ENCODE data around the gene ALOX15.

ALOX15 gene

DNA sequence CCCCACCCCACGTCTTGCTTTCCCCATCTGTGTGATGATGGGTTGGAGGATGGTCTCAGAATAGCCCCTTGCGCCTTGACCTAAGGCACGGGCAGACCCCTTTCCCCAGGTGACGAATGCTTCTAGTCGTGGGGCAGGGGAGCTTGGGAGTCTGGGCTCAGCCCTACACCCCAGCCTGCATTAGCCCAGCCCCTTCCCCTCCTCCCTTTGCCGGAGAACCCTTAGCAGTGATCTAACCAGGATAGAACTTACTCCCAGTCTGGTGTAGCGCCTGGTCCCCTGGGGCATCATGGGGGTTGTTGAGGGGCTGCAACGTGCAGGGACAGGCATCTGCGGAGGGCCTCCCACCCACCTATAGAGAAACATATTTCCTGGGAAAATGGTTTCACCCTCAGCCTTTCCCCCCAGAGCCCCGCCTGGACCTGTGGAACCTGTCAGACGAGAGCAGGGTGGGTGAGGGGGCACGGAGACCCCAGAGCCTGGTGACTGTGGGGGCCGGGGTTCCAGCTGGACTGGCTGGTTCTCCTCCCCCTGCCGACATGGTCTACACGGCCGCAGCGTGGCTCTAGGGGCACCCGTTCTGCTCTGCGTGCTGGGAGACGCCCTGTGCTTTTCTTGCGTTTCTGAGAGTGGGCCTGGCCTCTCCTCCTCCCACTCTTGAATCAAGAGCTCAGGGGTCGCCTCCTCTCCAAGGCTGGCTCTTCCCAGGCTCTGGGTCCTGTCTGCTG, 52.4 kb downstream of the ALOX15 start:
- H3K36me3 ChIP-seq (ENCODE audit: control insufficient read depth, insufficient read depth, low read length), result no peaks in the 10 kb centered on the region
- H3K9me3 ChIP-seq (ENCODE audit: control insufficient read depth, low read length), result no peaks in the 10 kb centered on the region
- peaks cover 2% of the 10 kb centered on the region for H3K27me3 ChIP-seq (replicated peaks; ENCODE audit: control insufficient read depth, insufficient read depth, low read length, poor library complexity, severe bottlenecking)
- no peak for DNase-seq
- no peak overlapping the region for H3K27ac ChIP-seq (ENCODE audit: insufficient read depth, low read length, poor library complexity, severe bottlenecking)
- no peak overlapping the region for H3K4me3 ChIP-seq (ENCODE audit: insufficient read depth, low read depth, low read length, poor library complexity, severe bottlenecking)
- H3K4me1 ChIP-seq (ENCODE audit: control insufficient read depth, insufficient read depth, low read length, poor library complexity, severe bottlenecking), result peaks cover 3% of the 10 kb centered on the region

DNA sequence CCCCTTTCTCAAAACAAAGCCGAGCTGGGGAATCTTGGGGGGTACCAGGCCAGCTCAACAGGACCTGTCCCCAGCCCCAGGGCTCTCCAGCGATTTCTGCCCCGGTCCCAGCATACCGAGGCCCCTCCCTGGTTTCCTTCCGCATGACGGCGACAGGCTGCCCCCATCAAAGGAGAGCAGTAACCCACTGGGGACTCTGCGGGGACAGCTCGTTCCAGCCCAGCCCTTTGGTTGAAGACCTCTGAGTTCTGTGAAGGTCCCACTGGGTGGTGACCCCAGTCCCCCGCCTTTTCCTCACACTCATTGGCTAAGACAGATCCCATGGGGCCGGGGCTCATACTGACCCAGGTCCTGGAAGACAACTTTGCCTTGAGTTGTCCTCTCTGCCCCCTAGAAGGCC, 53.1 kb downstream of the ALOX15 start:
- Histone ChIP-seq H3K4me3 (ENCODE audit: insufficient read depth, low read depth, low read length, poor library complexity, severe bottlenecking) (no peak overlapping the region), H3K27ac (ENCODE audit: insufficient read depth, low read length, poor library complexity, severe bottlenecking) (no peak overlapping the region)

DNA sequence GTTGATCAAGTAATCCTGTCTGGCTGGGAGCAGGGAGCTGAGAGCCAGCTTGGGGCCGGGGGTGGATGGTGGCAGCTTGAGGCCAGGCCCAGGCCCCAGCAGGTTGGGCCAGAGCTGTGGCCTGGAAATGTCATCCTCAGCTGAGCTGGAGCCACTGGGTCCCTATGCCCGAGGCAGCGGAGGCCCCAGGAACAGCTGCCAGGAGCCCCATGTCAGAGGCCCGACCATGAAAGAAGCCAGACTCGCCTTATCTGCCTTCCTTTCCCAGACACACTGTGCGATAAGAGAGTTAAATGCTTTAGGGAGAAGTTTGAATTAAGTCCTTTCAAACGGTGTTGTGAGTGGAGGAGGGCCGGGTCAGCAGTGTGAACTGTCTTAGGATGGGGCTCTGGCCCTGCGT, 53.7 kb downstream of the ALOX15 start:
- Histone ChIP-seq H3K9me3 (ENCODE audit: control insufficient read depth, low read length) (no peaks in the 10 kb centered on the region), H3K36me3 (ENCODE audit: control insufficient read depth, insufficient read depth, low read length) (no peaks in the 10 kb centered on the region), H3K27me3 (replicated peaks; ENCODE audit: control insufficient read depth, insufficient read depth, low read length, poor library complexity, severe bottlenecking) (peaks cover 12% of the 10 kb centered on the region), H3K4me3 (ENCODE audit: insufficient read depth, low read depth, low read length, poor library complexity, severe bottlenecking) (no peak overlapping the region), H3K4me1 (ENCODE audit: control insufficient read depth, insufficient read depth, low read length, poor library complexity, severe bottlenecking) (peaks cover 5% of the 10 kb centered on the region), H3K27ac (ENCODE audit: insufficient read depth, low read length, poor library complexity, severe bottlenecking) (no peak overlapping the region)
- DNase-seq, result no peak

More for the DNA sequence above, 53.1 kb downstream of the ALOX15 start:
- DNase-seq, result no peak
- H3K4me1 ChIP-seq (ENCODE audit: control insufficient read depth, insufficient read depth, low read length, poor library complexity, severe bottlenecking), result peaks cover 5% of the 10 kb centered on the region
- H3K36me3 ChIP-seq (ENCODE audit: control insufficient read depth, insufficient read depth, low read length), result no peaks in the 10 kb centered on the region
- H3K27me3 ChIP-seq (replicated peaks; ENCODE audit: control insufficient read depth, insufficient read depth, low read length, poor library complexity, severe bottlenecking), result peaks cover 8% of the 10 kb centered on the region
- H3K9me3 ChIP-seq (ENCODE audit: control insufficient read depth, low read length), result no peaks in the 10 kb centered on the region

DNA sequence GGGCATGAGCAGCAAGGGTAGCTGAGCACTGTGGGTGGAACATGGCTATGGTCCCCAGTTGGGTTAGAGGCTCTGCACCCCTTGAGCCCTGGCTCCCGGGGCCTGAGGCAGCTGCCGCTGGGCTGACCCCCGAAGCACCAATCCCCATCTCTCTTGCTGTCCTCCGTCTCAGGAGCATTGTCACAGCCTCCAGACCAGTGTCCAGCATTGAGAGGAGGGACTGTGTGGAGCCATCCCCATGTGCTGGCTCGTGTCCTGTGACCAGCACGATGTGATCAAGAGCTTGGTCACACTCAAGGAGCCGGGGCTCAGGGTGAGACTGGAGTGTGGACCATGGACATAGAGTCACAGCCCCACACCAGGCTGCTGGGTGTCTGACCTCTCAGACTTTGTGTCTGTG, 54.3 kb downstream of the ALOX15 start:
- no peak for DNase-seq
- peaks cover 5% of the 10 kb centered on the region for H3K4me1 ChIP-seq (ENCODE audit: control insufficient read depth, insufficient read depth, low read length, poor library complexity, severe bottlenecking)
- no peaks in the 10 kb centered on the region for H3K36me3 ChIP-seq (ENCODE audit: control insufficient read depth, insufficient read depth, low read length)
- H3K9me3 ChIP-seq (ENCODE audit: control insufficient read depth, low read length), result no peaks in the 10 kb centered on the region
- peaks cover 12% of the 10 kb centered on the region for H3K27me3 ChIP-seq (replicated peaks; ENCODE audit: control insufficient read depth, insufficient read depth, low read length, poor library complexity, severe bottlenecking)
- H3K4me3 ChIP-seq (ENCODE audit: insufficient read depth, low read depth, low read length, poor library complexity, severe bottlenecking), result no peak overlapping the region
- H3K27ac ChIP-seq (ENCODE audit: insufficient read depth, low read length, poor library complexity, severe bottlenecking), result no peak overlapping the region

DNA sequence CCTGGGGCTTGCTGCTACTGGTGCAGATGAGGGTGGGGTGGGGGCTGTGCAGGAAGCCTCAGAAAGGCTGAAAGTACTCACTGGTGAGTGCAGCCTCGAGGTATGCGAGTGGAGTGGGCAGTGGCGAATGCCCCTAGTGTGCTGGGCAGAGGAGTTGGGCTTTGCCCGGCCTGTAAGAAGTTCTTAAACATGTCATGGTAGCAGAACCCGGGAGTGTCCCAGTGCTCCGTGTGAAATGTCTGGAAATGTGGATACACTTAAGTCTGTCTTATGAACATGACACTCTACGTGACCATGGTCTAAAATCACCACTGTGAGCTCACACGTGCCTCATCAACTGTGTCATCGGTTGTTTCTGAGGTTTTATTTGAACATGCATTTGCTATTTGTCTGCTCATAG, 55.4 kb downstream of the ALOX15 start:
- Histone ChIP-seq H3K4me3 (ENCODE audit: insufficient read depth, low read depth, low read length, poor library complexity, severe bottlenecking) (no peak overlapping the region), H3K36me3 (ENCODE audit: control insufficient read depth, insufficient read depth, low read length) (no peaks in the 10 kb centered on the region), H3K27me3 (replicated peaks; ENCODE audit: control insufficient read depth, insufficient read depth, low read length, poor library complexity, severe bottlenecking) (peaks cover 12% of the 10 kb centered on the region), H3K27ac (ENCODE audit: insufficient read depth, low read length, poor library complexity, severe bottlenecking) (no peak overlapping the region), H3K4me1 (ENCODE audit: control insufficient read depth, insufficient read depth, low read length, poor library complexity, severe bottlenecking) (peaks cover 5% of the 10 kb centered on the region), H3K9me3 (ENCODE audit: control insufficient read depth, low read length) (no peaks in the 10 kb centered on the region)
- DNase-seq, result no peak

DNA sequence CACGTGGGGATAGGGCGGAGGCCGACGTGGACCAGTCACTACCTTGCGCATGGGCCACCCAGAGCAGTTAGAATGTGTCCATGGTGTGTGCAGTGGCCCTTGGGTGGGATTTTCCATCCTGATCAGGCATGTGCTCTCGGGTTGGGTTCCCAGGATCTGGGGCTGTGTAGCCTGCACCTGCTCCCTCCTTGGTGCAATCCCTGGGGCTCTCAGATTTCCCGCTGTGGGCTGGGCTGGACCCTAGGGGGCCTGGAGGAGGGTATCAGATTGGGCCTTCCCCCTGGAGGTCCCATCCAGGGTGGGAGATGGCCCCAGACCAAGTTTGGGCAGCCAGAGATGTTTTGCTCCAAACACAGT, 55.9 kb downstream of the ALOX15 start:
- no peak overlapping the region for H3K4me3 ChIP-seq (ENCODE audit: insufficient read depth, low read depth, low read length, poor library complexity, severe bottlenecking)
- no peak for DNase-seq
- peaks cover 5% of the 10 kb centered on the region for H3K4me1 ChIP-seq (ENCODE audit: control insufficient read depth, insufficient read depth, low read length, poor library complexity, severe bottlenecking)
- H3K27me3 ChIP-seq (replicated peaks; ENCODE audit: control insufficient read depth, insufficient read depth, low read length, poor library complexity, severe bottlenecking), result peaks cover 12% of the 10 kb centered on the region
- H3K36me3 ChIP-seq (ENCODE audit: control insufficient read depth, insufficient read depth, low read length), result no peaks in the 10 kb centered on the region
- H3K27ac ChIP-seq (ENCODE audit: insufficient read depth, low read length, poor library complexity, severe bottlenecking), result no peak overlapping the region
- no peaks in the 10 kb centered on the region for H3K9me3 ChIP-seq (ENCODE audit: control insufficient read depth, low read length)

DNA sequence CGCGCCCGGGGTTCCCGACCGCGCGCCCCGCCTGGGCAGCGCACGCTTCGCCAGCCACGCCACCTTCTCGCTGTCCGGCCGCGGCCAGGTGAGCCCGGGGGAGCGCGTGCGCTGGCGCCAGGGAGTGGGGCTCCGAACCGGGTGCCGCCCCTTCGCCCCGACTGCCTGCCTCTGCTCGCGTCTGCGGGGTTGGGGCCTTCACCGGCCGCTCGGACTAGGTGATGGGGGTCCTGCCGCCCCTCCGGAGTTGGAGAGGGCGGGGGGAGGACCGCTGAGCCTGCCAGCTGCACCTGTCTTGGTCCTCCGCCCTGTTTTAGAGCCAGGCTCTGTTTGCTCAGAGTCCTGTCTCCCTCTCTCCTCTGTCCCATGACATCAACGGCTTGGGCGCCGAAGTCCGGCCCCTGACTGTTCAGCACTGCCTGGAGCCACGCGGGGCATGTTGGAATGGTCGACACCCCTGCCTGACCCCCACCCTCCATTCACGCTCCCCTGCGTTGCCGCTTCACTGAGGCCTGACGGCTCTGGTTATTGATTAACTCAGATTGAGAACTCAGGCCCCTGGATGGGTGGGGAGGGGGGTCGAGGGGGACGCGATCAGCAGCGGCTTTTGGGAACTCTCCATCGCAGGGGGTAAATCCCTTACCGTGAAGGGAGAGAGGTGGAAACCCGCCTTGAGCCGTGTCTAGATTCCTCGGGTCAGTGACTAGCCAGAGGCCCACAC, 56.4 kb downstream of the ALOX15 start:
- no peaks in the 10 kb centered on the region for H3K9me3 ChIP-seq (ENCODE audit: control insufficient read depth, low read length)

DNA sequence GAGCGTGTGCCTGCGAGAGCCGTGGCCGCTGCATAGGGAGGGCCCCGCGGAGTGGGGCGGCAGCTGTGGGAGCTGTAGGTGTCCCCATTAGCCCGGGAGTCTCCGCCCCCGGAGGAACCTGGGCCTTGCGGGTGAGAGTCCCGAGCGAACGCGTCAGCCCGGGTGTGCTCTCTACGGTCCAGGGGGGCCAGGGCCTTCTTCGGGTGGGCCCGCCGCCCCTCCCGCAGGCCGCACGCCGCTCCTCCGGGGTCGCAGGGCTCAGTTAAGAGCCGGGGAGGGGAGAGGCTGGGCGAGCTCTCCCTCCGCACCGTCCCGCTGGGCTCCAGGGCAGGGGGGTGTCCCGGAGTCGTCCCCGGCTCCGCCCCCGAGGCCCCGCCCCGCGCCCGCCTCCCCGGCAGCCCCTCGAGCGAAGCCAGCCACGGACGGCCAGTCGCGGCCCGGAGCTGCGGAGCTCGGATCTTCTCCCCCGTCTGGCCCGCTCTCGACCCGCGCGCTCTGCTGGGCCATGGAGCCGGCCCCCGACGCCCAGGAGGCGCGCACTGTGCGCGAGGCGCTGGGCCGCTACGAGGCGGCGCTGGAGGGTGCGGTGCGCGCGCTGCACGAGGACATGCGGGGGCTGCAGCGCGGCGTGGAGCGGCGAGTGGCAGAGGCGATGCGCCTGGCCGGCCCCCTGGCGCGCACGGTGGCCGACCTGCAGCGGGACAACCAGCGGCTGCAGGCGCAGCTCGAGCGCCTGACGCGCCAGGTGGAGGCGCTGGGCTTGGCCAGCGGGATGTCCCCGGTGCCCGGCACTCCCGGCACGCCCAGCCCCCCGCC, 57.2 kb downstream of the ALOX15 start, which contains the start of gene SMTNL2:
Gene SMTNL2, plus strand, starts transcription at position 429 of the 816 bp plus-strand sequence. Its CDS starts 77 bp downstream, at position 506.
- H3K9me3 ChIP-seq (ENCODE audit: control insufficient read depth, low read length), result no peaks in the 10 kb centered on the region
- no peak for DNase-seq
- H3K27me3 ChIP-seq (replicated peaks; ENCODE audit: control insufficient read depth, insufficient read depth, low read length, poor library complexity, severe bottlenecking), result peaks cover 12% of the 10 kb centered on the region
- peaks cover 5% of the 10 kb centered on the region for H3K4me1 ChIP-seq (ENCODE audit: control insufficient read depth, insufficient read depth, low read length, poor library complexity, severe bottlenecking)
- no peaks in the 10 kb centered on the region for H3K36me3 ChIP-seq (ENCODE audit: control insufficient read depth, insufficient read depth, low read length)
- no peak within 1 kb of the TSS for H3K27ac ChIP-seq (ENCODE audit: insufficient read depth, low read length, poor library complexity, severe bottlenecking)
- H3K4me3 ChIP-seq (ENCODE audit: insufficient read depth, low read depth, low read length, poor library complexity, severe bottlenecking), result peak within 1 kb of the TSS; percentile 32

More for the DNA sequence above, 56.4 kb downstream of the ALOX15 start:
- DNase-seq, result no peak
- Histone ChIP-seq H3K27me3 (replicated peaks; ENCODE audit: control insufficient read depth, insufficient read depth, low read length, poor library complexity, severe bottlenecking) (peaks cover 12% of the 10 kb centered on the region), H3K4me1 (ENCODE audit: control insufficient read depth, insufficient read depth, low read length, poor library complexity, severe bottlenecking) (peaks cover 5% of the 10 kb centered on the region), H3K36me3 (ENCODE audit: control insufficient read depth, insufficient read depth, low read length) (no peaks in the 10 kb centered on the region), H3K4me3 (ENCODE audit: insufficient read depth, low read depth, low read length, poor library complexity, severe bottlenecking) (no peak overlapping the region), H3K27ac (ENCODE audit: insufficient read depth, low read length, poor library complexity, severe bottlenecking) (no peak overlapping the region)

DNA sequence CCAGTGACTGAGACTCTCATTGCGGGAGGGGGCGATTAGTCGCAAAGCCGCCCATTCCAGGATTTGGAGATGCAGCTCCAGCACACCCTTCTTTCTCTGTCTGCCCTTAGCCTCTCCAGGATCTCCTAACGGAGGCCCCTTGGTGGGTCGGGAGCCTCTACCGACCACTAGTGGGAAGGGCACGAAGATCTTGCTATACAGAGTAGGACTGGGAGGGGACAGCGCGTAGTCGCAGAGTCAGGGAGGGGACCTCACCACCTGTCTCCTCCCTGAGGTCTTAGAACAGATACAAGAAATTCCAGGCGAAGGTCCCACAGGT, 57.7 kb downstream of the ALOX15 start:
- H3K27ac ChIP-seq (ENCODE audit: insufficient read depth, low read length, poor library complexity, severe bottlenecking), result no peak overlapping the region
- peaks cover 12% of the 10 kb centered on the region for H3K27me3 ChIP-seq (replicated peaks; ENCODE audit: control insufficient read depth, insufficient read depth, low read length, poor library complexity, severe bottlenecking)
- H3K36me3 ChIP-seq (ENCODE audit: control insufficient read depth, insufficient read depth, low read length), result no peaks in the 10 kb centered on the region
- H3K4me1 ChIP-seq (ENCODE audit: control insufficient read depth, insufficient read depth, low read length, poor library complexity, severe bottlenecking), result peaks cover 5% of the 10 kb centered on the region
- DNase-seq, result no peak
- no peaks in the 10 kb centered on the region for H3K9me3 ChIP-seq (ENCODE audit: control insufficient read depth, low read length)
- H3K4me3 ChIP-seq (ENCODE audit: insufficient read depth, low read depth, low read length, poor library complexity, severe bottlenecking), result peak overlapping the region; percentile 32

DNA sequence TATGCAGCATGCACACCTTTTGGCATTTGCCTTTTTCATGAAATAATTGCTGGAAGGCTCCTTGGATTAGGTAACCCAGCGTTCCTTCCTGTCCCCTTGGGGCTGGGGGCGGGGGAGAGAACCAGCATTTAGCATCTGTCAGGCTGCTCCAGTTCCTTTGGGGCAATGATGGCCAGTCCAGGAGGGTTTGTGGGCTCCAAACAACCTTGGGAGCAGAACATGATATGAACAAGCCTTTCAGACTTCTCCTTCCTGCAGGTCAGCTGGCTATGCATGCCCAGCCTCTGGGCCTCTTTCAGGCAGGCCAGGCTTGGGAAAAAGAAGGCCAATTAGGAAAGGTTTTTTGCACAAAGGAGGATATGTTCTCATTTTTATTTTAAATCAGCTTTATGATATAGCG, 58.3 kb downstream of the ALOX15 start:
- Histone ChIP-seq H3K27me3 (replicated peaks; ENCODE audit: control insufficient read depth, insufficient read depth, low read length, poor library complexity, severe bottlenecking) (peaks cover 12% of the 10 kb centered on the region), H3K4me1 (ENCODE audit: control insufficient read depth, insufficient read depth, low read length, poor library complexity, severe bottlenecking) (peaks cover 5% of the 10 kb centered on the region), H3K4me3 (ENCODE audit: insufficient read depth, low read depth, low read length, poor library complexity, severe bottlenecking) (no peak overlapping the region), H3K9me3 (ENCODE audit: control insufficient read depth, low read length) (no peaks in the 10 kb centered on the region), H3K36me3 (ENCODE audit: control insufficient read depth, insufficient read depth, low read length) (no peaks in the 10 kb centered on the region), H3K27ac (ENCODE audit: insufficient read depth, low read length, poor library complexity, severe bottlenecking) (no peak overlapping the region)
- no peak for DNase-seq

Measured in effector memory CD4-positive, alpha-beta T cell (primary cell).